ENCODE data around the gene PPM1H.

DNA sequence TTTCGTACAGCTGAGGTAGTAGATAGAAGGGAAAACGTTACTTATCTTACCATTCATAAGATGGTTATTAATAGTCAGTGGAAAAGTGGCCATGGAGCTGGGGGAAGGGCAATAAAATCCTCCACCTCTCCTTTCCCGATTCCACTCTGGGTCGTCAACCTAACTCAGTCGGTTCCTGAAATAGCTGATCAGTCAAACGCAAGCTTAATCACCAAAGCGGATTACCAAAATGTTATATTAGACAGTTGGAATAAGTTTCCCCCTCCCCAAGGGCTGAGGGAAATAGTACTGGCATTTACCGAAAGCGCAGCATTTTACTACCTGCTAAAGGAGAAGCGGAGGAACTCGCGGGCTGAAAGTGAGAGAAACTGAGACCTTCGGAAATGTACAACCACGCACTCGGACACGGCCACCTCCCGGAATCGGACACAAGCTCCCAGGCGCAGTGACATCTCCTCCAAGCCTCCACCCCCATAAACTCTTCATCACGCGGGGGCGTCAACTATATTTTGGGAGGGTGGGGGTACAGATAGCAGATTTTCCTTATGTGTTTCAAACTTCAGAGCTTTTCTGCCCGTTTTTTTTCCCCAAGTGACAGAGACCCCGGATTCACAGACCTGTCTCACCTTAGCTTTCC lies 1.2 kb downstream of the PPM1H start:
- TF ChIP-seq JUND (IDR thresholded peaks at IDR 0.05; ENCODE audit: low read depth, low read length) (no peak), MYC (IDR thresholded peaks at IDR 0.05; ENCODE audit: insufficient read depth, insufficient read length, insufficient replicate concordance, low read length, severe bottlenecking) (no peak), MEF2A (IDR thresholded peaks at IDR 0.05; ENCODE audit: insufficient read depth, low read depth, low read length) (no peak)
- TF ChIP-seq, protein P1, sequence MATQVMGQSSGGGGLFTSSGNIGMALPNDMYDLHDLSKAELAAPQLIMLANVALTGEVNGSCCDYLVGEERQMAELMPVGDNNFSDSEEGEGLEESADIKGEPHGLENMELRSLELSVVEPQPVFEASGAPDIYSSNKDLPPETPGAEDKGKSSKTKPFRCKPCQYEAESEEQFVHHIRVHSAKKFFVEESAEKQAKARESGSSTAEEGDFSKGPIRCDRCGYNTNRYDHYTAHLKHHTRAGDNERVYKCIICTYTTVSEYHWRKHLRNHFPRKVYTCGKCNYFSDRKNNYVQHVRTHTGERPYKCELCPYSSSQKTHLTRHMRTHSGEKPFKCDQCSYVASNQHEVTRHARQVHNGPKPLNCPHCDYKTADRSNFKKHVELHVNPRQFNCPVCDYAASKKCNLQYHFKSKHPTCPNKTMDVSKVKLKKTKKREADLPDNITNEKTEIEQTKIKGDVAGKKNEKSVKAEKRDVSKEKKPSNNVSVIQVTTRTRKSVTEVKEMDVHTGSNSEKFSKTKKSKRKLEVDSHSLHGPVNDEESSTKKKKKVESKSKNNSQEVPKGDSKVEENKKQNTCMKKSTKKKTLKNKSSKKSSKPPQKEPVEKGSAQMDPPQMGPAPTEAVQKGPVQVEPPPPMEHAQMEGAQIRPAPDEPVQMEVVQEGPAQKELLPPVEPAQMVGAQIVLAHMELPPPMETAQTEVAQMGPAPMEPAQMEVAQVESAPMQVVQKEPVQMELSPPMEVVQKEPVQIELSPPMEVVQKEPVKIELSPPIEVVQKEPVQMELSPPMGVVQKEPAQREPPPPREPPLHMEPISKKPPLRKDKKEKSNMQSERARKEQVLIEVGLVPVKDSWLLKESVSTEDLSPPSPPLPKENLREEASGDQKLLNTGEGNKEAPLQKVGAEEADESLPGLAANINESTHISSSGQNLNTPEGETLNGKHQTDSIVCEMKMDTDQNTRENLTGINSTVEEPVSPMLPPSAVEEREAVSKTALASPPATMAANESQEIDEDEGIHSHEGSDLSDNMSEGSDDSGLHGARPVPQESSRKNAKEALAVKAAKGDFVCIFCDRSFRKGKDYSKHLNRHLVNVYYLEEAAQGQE (IDR thresholded peaks at IDR 0.05; ENCODE audit: low read depth, low read length), result no peak

Data from GM12878 (cell line).